ENCODE measurements around the gene MRPL45. TPM values are rescaled to one million over a fixed set of nuclear protein-coding genes. Genes with fewer than 3 reads are reported as not detected.
A peak's percentile ranks its signal among the peaks of the same experiment; 100 is the strongest.

The MRPL45 gene
- total RNA-seq, 3 donors from 2014 or later (not counting 1 experiment from before 2014, with no cell fraction given): 11.5 to 14.2 (median 12.6) TPM

- Histone ChIP-seq H3K27me3 (ENCODE audit: control insufficient read depth, insufficient read depth, low read length) (no peaks in the 10 kb centered on the region), H3K36me3 (ENCODE audit: control insufficient read depth, insufficient read depth, low read length) (no peaks in the 10 kb centered on the region), H3K27ac (ENCODE audit: low read length) (no peak overlapping the region), H3K4me1 (ENCODE audit: control insufficient read depth, insufficient read depth, low read length) (peaks cover 19% of the 10 kb centered on the region), H3K9me3 (ENCODE audit: control insufficient read depth, insufficient read depth, low read length) (no peaks in the 10 kb centered on the region), H3K4me3 (ENCODE audit: low read length) (no peak overlapping the region)
- Mint-ChIP-seq H3K36me3 (no peaks in the 10 kb centered on the region), H3K4me1 (peaks cover 52 to 61% of the 10 kb centered on the region in 2 donors), H3K4me3 (peak overlapping the region; percentile 87), H3K27me3 (ENCODE audit: low read depth in 2 of 2) (no peaks in the 10 kb centered on the region), H3K27ac (no peak overlapping the region), H3K9me3 (no peaks in the 10 kb centered on the region)
- 93% methylated on average over 13 of the region's 13 CpGs for WGBS (ENCODE audit: insufficient coverage)
- intact Hi-C loops (cut with micrococcal nuclease): no loop called here
- no peak for TF ChIP-seq CTCF (IDR thresholded peaks at IDR 0.05)
- ATAC-seq (no peak), DNase-seq (no peak)
Observed at GRCh38 chr17:38353668-38354067, 56.7 kb downstream of the MRPL45 start.

DNA sequence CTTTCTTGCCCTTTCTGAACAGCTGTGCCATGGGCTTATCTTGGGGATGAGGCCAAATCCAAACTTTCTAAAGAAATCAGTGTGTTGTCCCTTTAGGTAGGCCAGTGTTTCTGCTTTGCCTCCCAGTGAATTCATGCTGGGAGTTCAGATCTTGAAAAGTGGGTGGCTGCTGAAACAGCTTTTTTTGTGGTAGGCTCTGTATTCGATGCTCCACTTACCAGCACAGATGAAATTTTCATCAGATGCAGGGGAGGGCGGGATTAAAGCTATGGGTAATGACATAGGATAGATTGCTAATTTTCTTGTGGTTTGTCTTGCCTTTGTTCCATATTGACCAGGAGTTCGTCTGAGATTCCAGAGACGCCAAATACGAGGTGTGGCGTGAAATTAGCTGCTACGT is 57.5 kb downstream of the MRPL45 start:
- WGBS (ENCODE audit: insufficient coverage): 94% methylated on average over 7 of the region's 7 CpGs
- intact Hi-C loops (cut with micrococcal nuclease): no loop called here

GRCh38 chr17:38355251-38355650 is 58.3 kb downstream of the MRPL45 start:
- Mint-ChIP-seq H3K36me3 (no peaks in the 10 kb centered on the region), H3K27me3 (ENCODE audit: low read depth in 2 of 2) (no peaks in the 10 kb centered on the region), H3K4me1 (peaks cover 46 to 56% of the 10 kb centered on the region in 2 donors), H3K4me3 (peak overlapping the region; percentile 30), H3K27ac (no peak overlapping the region), H3K9me3 (no peaks in the 10 kb centered on the region)
- DNase-seq (no peak), ATAC-seq (no peak)
- intact Hi-C loops (cut with micrococcal nuclease): no loop called here
- H3K27me3 ChIP-seq (ENCODE audit: control insufficient read depth, insufficient read depth, low read length): no peaks in the 10 kb centered on the region
- no peak for TF ChIP-seq CTCF (IDR thresholded peaks at IDR 0.05)
- H3K4me1 ChIP-seq (ENCODE audit: control insufficient read depth, insufficient read depth, low read length): peaks cover 19% of the 10 kb centered on the region
- 99% methylated on average over 3 of the region's 4 CpGs for WGBS (ENCODE audit: insufficient coverage)
- H3K4me3 ChIP-seq (ENCODE audit: low read length): no peak overlapping the region
- H3K27ac ChIP-seq (ENCODE audit: low read length): no peak overlapping the region
- no peaks in the 10 kb centered on the region for H3K9me3 ChIP-seq (ENCODE audit: control insufficient read depth, insufficient read depth, low read length)
- no peaks in the 10 kb centered on the region for H3K36me3 ChIP-seq (ENCODE audit: control insufficient read depth, insufficient read depth, low read length)

More for the DNA sequence above, 57.5 kb downstream of the MRPL45 start:
- peak overlapping the region; percentile 87 for H3K4me3 Mint-ChIP-seq
- no peaks in the 10 kb centered on the region for H3K36me3 Mint-ChIP-seq
- Histone ChIP-seq H3K27me3 (ENCODE audit: control insufficient read depth, insufficient read depth, low read length) (no peaks in the 10 kb centered on the region), H3K4me3 (ENCODE audit: low read length) (no peak overlapping the region), H3K27ac (ENCODE audit: low read length) (no peak overlapping the region), H3K9me3 (ENCODE audit: control insufficient read depth, insufficient read depth, low read length) (no peaks in the 10 kb centered on the region), H3K36me3 (ENCODE audit: control insufficient read depth, insufficient read depth, low read length) (no peaks in the 10 kb centered on the region), H3K4me1 (ENCODE audit: control insufficient read depth, insufficient read depth, low read length) (peaks cover 19% of the 10 kb centered on the region)
- no peak overlapping the region for H3K27ac Mint-ChIP-seq
- TF ChIP-seq CTCF (IDR thresholded peaks at IDR 0.05): no peak
- no peak for DNase-seq
- H3K27me3 Mint-ChIP-seq (ENCODE audit: low read depth in 2 of 2): no peaks in the 10 kb centered on the region
- peaks cover 46 to 56% of the 10 kb centered on the region in 2 donors for H3K4me1 Mint-ChIP-seq
- no peak for ATAC-seq
- H3K9me3 Mint-ChIP-seq: no peaks in the 10 kb centered on the region

DNA sequence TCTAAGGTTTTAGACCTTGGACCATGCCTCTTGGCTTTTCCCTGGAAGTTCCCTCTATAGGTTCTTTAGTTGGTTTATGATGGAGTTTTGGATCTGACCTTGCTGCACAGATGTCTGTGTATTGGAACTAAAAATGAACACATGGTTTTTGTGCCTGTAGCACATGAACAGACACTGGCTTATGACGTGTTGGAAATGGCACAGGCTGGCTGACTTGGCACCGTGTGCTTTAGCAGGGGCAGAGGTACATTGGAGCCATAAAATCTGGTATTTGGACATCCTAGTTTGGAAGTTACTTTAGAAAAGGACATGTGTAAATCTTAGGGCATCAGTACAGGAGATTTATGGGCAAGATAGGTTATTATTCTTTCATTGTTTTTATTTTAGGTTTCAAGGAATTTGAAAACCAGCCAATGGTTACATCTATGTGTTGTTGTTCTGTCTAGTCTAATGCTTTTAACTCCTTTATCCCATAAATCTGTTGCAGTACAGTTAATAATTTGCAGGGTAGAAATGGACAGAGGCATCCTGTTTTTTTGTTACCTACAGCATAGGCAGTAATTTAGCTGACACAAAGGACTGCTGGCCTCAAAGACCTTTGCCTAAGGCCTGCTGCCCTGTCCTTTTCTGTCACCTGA is 60.6 kb downstream of the MRPL45 start:
- Mint-ChIP-seq H3K27me3 (ENCODE audit: low read depth in 2 of 2) (no peaks in the 10 kb centered on the region), H3K9me3 (no peaks in the 10 kb centered on the region), H3K4me3 (no peak overlapping the region), H3K36me3 (no peaks in the 10 kb centered on the region), H3K27ac (no peak overlapping the region), H3K4me1 (peaks cover 40 to 57% of the 10 kb centered on the region in 2 donors)
- DNase-seq: no peak
- Histone ChIP-seq H3K4me3 (ENCODE audit: low read length) (no peak overlapping the region), H3K27ac (ENCODE audit: low read length) (no peak overlapping the region), H3K9me3 (ENCODE audit: control insufficient read depth, insufficient read depth, low read length) (no peaks in the 10 kb centered on the region), H3K27me3 (ENCODE audit: control insufficient read depth, insufficient read depth, low read length) (no peaks in the 10 kb centered on the region), H3K36me3 (ENCODE audit: control insufficient read depth, insufficient read depth, low read length) (no peaks in the 10 kb centered on the region), H3K4me1 (ENCODE audit: control insufficient read depth, insufficient read depth, low read length) (peaks cover 13% of the 10 kb centered on the region)
- no peak for ATAC-seq
- 90% methylated on average over 2 of the region's 2 CpGs for WGBS (ENCODE audit: insufficient coverage)
- TF ChIP-seq CTCF (IDR thresholded peaks at IDR 0.05): no peak
- intact Hi-C loops (cut with micrococcal nuclease): no loop called here
